ENCODE measurements around the gene CNFN. TPM values are rescaled to one million over a fixed set of nuclear protein-coding genes. Genes with fewer than 3 reads are reported as not detected.

The CNFN gene, protein sequence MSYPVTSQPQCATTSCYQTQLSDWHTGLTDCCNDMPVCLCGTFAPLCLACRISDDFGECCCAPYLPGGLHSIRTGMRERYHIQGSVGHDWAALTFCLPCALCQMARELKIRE
- not detected for polyA plus RNA-seq (2012; ENCODE audit: low read depth, missing spikeins)

DNA sequence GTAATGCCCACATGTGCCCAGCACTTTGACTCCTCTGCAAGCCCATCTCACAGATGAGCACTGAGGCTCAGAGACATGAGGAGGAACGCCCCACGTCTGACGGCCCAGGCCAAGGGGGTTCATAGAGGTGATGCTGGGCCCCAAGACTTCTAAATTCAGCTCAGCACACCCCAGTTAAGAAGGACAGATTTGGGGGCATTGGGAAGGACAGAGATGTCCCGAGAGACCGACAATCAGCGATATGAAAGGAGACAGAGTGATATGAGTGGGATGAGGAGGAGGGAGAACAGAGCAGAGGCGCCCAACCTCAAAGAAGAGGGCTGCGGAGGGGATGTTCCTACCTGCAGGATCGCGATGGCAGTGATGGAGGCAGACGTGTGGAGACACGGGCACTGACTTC is at the start of gene CNFN:
Gene CNFN (minus strand): TSS at position 399 of the 400 bp plus-strand sequence. CDS start 1,260 bp downstream, outside the sequence.
- no peak for FAIRE-seq

GRCh38 chr19:42436006-42436405 is 45.9 kb upstream of the CNFN start:
- FAIRE-seq (no peak), DNase-seq (ENCODE audit: insufficient read length, low spot score) (no peak)
- TF ChIP-seq SPI1 (IDR thresholded peaks at IDR 0.05; ENCODE audit: low read depth, low read length), result no peak
- no peak for TF ChIP-seq POLR2A (IDR thresholded peaks at IDR 0.05; ENCODE audit: low read depth, low read length)
- no peak for TF ChIP-seq PAX5 (IDR thresholded peaks at IDR 0.05; ENCODE audit: insufficient read depth, low read length, severe bottlenecking)
- no peak for TF ChIP-seq POU2F2 (IDR thresholded peaks at IDR 0.05; ENCODE audit: low read depth, low read length)
- TF ChIP-seq TAF1 (IDR thresholded peaks at IDR 0.05; ENCODE audit: low read depth, low read length), result no peak
- no peak for TF ChIP-seq POLR2AphosphoS5 (IDR thresholded peaks at IDR 0.05; ENCODE audit: low read depth, low read length)

More for the DNA sequence above, at the start of gene CNFN:
- TF ChIP-seq PAX5 (IDR thresholded peaks at IDR 0.05; ENCODE audit: insufficient read depth, low read length, severe bottlenecking) (no peak), POU2F2 (IDR thresholded peaks at IDR 0.05; ENCODE audit: low read depth, low read length) (no peak), TAF1 (IDR thresholded peaks at IDR 0.05; ENCODE audit: low read depth, low read length) (no peak), SPI1 (IDR thresholded peaks at IDR 0.05; ENCODE audit: low read depth, low read length) (no peak), POLR2AphosphoS5 (IDR thresholded peaks at IDR 0.05; ENCODE audit: low read depth, low read length) (no peak), POLR2A (IDR thresholded peaks at IDR 0.05; ENCODE audit: low read depth, low read length) (no peak)
- DNase-seq (ENCODE audit: insufficient read length, low spot score), result no peak

DNA sequence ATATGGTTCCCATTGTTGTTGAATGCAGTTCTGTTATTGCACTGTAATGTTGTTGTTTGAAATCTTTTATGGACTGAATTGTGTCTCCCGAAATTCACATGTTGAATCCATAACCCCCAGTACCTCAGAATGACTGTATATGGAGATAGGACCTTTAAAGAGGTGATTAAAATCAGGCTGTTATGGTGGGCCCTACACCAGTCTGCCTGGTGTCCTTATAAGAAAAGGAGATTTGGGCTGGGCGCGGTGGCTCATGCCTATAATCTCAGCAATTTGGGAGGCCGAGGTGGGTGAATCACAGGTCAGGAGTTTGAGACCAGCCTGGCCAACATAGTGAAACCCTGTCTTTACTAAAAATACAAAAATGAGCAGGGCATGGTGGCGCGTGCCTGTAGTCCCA is 45.2 kb upstream of the CNFN start:
- TF ChIP-seq TAF1 (IDR thresholded peaks at IDR 0.05; ENCODE audit: low read depth, low read length) (no peak), POU2F2 (IDR thresholded peaks at IDR 0.05; ENCODE audit: low read depth, low read length) (no peak), PAX5 (IDR thresholded peaks at IDR 0.05; ENCODE audit: insufficient read depth, low read length, severe bottlenecking) (no peak), SPI1 (IDR thresholded peaks at IDR 0.05; ENCODE audit: low read depth, low read length) (no peak), POLR2A (IDR thresholded peaks at IDR 0.05; ENCODE audit: low read depth, low read length) (no peak), POLR2AphosphoS5 (IDR thresholded peaks at IDR 0.05; ENCODE audit: low read depth, low read length) (no peak)
- FAIRE-seq, result no peak

DNA sequence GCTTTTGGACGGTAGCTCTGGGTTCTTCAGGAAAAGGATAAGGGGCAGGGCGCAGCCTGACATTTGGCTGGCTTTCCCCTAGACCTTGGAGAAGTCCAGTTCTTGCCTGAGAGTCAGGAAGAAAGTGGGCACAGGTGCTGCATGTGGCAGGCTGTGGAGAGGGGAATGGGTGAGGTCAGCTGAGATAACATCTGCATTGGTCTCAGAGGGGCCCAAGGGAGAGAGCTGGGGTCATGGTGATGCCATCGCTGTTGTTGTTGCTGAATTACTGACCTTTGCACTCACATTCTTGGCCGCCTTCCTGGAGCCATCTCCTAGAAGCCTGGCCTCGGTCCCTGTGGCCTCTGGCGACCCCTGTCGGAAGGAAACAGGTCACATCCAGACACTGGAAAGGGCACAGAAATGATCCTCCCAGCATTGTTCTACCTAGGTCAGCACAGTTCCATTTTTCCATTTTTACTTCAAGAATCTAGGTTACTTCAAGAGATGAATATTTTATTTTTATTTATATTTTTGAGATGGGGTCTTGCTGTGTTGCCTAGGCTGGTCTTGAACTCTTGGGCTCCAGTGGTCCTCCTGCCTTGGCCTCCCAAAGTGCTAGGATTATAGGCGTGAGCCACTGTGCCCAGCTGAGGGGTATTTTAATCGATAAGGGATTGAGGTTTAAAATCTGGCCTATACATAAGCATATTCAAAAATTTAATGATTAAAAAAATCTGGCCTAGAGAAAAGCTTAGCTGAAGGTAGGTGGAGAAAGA is 43.6 kb upstream of the CNFN start:
- DNase-seq (ENCODE audit: insufficient read length, low spot score) (no peak), FAIRE-seq (peak; percentile 28)
- TF ChIP-seq POU2F2 (IDR thresholded peaks at IDR 0.05; ENCODE audit: low read depth, low read length), result no peak
- no peak for TF ChIP-seq POLR2AphosphoS5 (IDR thresholded peaks at IDR 0.05; ENCODE audit: low read depth, low read length)
- TF ChIP-seq SPI1 (IDR thresholded peaks at IDR 0.05; ENCODE audit: low read depth, low read length), result no peak
- TF ChIP-seq TAF1 (IDR thresholded peaks at IDR 0.05; ENCODE audit: low read depth, low read length), result no peak
- TF ChIP-seq PAX5 (IDR thresholded peaks at IDR 0.05; ENCODE audit: insufficient read depth, low read length, severe bottlenecking), result no peak
- TF ChIP-seq POLR2A (IDR thresholded peaks at IDR 0.05; ENCODE audit: low read depth, low read length), result no peak

More for the DNA sequence above, 45.2 kb upstream of the CNFN start:
- DNase-seq (ENCODE audit: insufficient read length, low spot score), result no peak

GRCh38 chr19:42431486-42431885 is 41.4 kb upstream of the CNFN start:
- TF ChIP-seq PAX5 (IDR thresholded peaks at IDR 0.05; ENCODE audit: insufficient read depth, low read length, severe bottlenecking) (no peak), TAF1 (IDR thresholded peaks at IDR 0.05; ENCODE audit: low read depth, low read length) (no peak), POLR2A (IDR thresholded peaks at IDR 0.05; ENCODE audit: low read depth, low read length) (no peak), SPI1 (IDR thresholded peaks at IDR 0.05; ENCODE audit: low read depth, low read length) (no peak), POU2F2 (IDR thresholded peaks at IDR 0.05; ENCODE audit: low read depth, low read length) (no peak), POLR2AphosphoS5 (IDR thresholded peaks at IDR 0.05; ENCODE audit: low read depth, low read length) (no peak)
- no peak for DNase-seq (ENCODE audit: insufficient read length, low spot score)
- FAIRE-seq, result no peak

GRCh38 chr19:42428676-42429075 is 38.6 kb upstream of the CNFN start:
- TF ChIP-seq POLR2AphosphoS5 (IDR thresholded peaks at IDR 0.05; ENCODE audit: low read depth, low read length) (no peak), TAF1 (IDR thresholded peaks at IDR 0.05; ENCODE audit: low read depth, low read length) (no peak), POLR2A (IDR thresholded peaks at IDR 0.05; ENCODE audit: low read depth, low read length) (no peak), POU2F2 (IDR thresholded peaks at IDR 0.05; ENCODE audit: low read depth, low read length) (no peak), SPI1 (IDR thresholded peaks at IDR 0.05; ENCODE audit: low read depth, low read length) (no peak), PAX5 (IDR thresholded peaks at IDR 0.05; ENCODE audit: insufficient read depth, low read length, severe bottlenecking) (no peak)

DNA sequence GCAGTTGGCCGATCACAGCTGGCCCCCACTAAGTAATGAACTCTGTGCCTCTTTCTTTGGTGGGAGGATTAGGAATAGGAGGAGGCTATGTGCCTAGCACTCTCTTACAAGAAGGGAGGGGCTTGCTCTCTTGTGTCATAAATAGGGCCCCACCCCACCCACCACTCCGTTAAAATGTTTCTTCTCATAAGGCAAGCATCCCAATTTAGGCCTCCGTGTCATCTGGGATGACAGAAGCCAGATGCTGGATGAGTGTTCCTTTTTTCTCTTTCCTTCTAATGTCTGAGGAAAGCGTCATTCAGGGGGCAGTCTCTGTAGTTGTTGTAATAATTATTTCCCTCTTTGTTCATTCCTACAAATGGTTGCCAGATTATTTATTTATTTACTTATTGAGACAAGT is 37.2 kb upstream of the CNFN start, which contains the start of gene LIPE:
Gene LIPE (minus strand): TSS at position 76 of the 400 bp plus-strand sequence. CDS start 239 bp downstream, outside the sequence.
- TF ChIP-seq POU2F2 (IDR thresholded peaks at IDR 0.05; ENCODE audit: low read depth, low read length) (no peak), TAF1 (IDR thresholded peaks at IDR 0.05; ENCODE audit: low read depth, low read length) (no peak), POLR2A (IDR thresholded peaks at IDR 0.05; ENCODE audit: low read depth, low read length) (no peak), PAX5 (IDR thresholded peaks at IDR 0.05; ENCODE audit: insufficient read depth, low read length, severe bottlenecking) (no peak), POLR2AphosphoS5 (IDR thresholded peaks at IDR 0.05; ENCODE audit: low read depth, low read length) (no peak), SPI1 (IDR thresholded peaks at IDR 0.05; ENCODE audit: low read depth, low read length) (no peak)
- DNase-seq (ENCODE audit: insufficient read length, low spot score) (no peak), FAIRE-seq (no peak)

More at GRCh38 chr19:42428676-42429075, 38.6 kb upstream of the CNFN start:
- DNase-seq (ENCODE audit: insufficient read length, low spot score), result no peak
- no peak for FAIRE-seq

DNA sequence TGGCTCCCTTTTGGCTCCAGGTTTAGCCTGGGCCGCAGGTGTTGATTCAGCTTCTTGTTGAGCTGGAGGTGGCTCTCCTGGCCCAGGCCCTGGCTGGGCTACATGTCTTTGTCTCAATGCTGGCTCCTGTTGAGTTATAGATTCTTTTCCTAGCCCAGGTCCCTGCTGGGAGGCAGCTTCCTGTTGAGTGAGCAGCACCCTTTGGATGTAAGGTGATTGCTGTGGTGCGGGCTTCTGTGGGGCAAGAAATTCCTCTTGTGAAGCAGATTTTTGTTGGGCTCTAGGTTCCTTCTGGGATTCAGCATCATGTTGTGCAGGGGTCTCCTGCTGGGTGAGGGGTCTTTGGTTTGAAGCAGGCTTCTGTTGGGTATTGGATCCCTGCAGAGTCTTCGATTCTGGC is 36.5 kb upstream of the CNFN start:
- TF ChIP-seq POLR2A (IDR thresholded peaks at IDR 0.05; ENCODE audit: low read depth, low read length) (no peak), PAX5 (IDR thresholded peaks at IDR 0.05; ENCODE audit: insufficient read depth, low read length, severe bottlenecking) (no peak), POLR2AphosphoS5 (IDR thresholded peaks at IDR 0.05; ENCODE audit: low read depth, low read length) (no peak), TAF1 (IDR thresholded peaks at IDR 0.05; ENCODE audit: low read depth, low read length) (no peak), POU2F2 (IDR thresholded peaks at IDR 0.05; ENCODE audit: low read depth, low read length) (no peak), SPI1 (IDR thresholded peaks at IDR 0.05; ENCODE audit: low read depth, low read length) (no peak)
- FAIRE-seq, result no peak
- no peak for DNase-seq (ENCODE audit: insufficient read length, low spot score)

- no peak for FAIRE-seq
- DNase-seq (ENCODE audit: insufficient read length, low spot score), result no peak
- TF ChIP-seq POU2F2 (IDR thresholded peaks at IDR 0.05; ENCODE audit: low read depth, low read length) (no peak), SPI1 (IDR thresholded peaks at IDR 0.05; ENCODE audit: low read depth, low read length) (no peak), POLR2A (IDR thresholded peaks at IDR 0.05; ENCODE audit: low read depth, low read length) (no peak)
Observed at GRCh38 chr19:42424712-42425131, 34.6 kb upstream of the CNFN start.
